ENCODE results near the gene FAM131C. TPM values are rescaled to one million over a fixed set of nuclear protein-coding genes. Genes with fewer than 3 reads are reported as not detected.

Gene FAM131C
- total RNA-seq, 1 experiment from 2014 or later, result 0.88 TPM

- no peak for DNase-seq (ENCODE audit: low spot score)
- in situ Hi-C loops (cut with HindIII; ENCODE audit: low sequenced_read_pairs), result no loop called here
These were observed 62.6 kb downstream of the FAM131C start for GRCh38 chr1:16010837-16011236.

- in situ Hi-C loops (cut with HindIII; ENCODE audit: low sequenced_read_pairs), result no loop called here
- DNase-seq (ENCODE audit: low spot score), result no peak
These were observed 63.8 kb downstream of the FAM131C start for GRCh38 chr1:16009678-16010077.

- in situ Hi-C loops (cut with HindIII; ENCODE audit: low sequenced_read_pairs), result no loop called here
- DNase-seq (ENCODE audit: low spot score), result peak; percentile 93
These were observed 64.4 kb downstream of the FAM131C start for GRCh38 chr1:16009030-16009460.

Other genes starting within 250 kb of the FAM131C start
- 1.5 and 2.4 TPM in 2 replicates for gene SPEN, start 225.9 kb downstream of the FAM131C start, total RNA-seq (2014; rRNA removed; shearing (Covaris generic))
- 32.8 and 43.4 TPM in 2 replicates for gene ZBTB17, start 97.5 kb downstream of the FAM131C start, total RNA-seq (2014; rRNA removed; shearing (Covaris generic))
- not detected in 2 replicates for gene SRARP, start 69.4 kb downstream of the FAM131C start, total RNA-seq (2014; rRNA removed; shearing (Covaris generic))
- gene HSPB7, start 55.6 kb downstream of the FAM131C start, total RNA-seq (2014; rRNA removed; shearing (Covaris generic)), result 3.2 and 7.1 TPM in 2 replicates
- gene CLCNKA, start 51.6 kb downstream of the FAM131C start, total RNA-seq (2014; rRNA removed; shearing (Covaris generic)), result 0.31 and 1.1 TPM in 2 replicates
- 1.3 TPM in 1 of 2 replicates, not detected in the other for gene CLCNKB, start 29.9 kb downstream of the FAM131C start, total RNA-seq (2014; rRNA removed; shearing (Covaris generic))
- gene EPHA2, start 82.4 kb upstream of the FAM131C start, total RNA-seq (2014; rRNA removed; shearing (Covaris generic)), result 33.5 and 45.6 TPM in 2 replicates
- 4.7 and 7.4 TPM in 2 replicates for gene ARHGEF19, start 139.0 kb upstream of the FAM131C start, total RNA-seq (2014; rRNA removed; shearing (Covaris generic))
- gene CPLANE2, start 163.5 kb upstream of the FAM131C start, total RNA-seq (2014; rRNA removed; shearing (Covaris generic)), result 2.8 and 3.5 TPM in 2 replicates

Data from G401 (cell line).